ENCODE results near the gene GDNF.

- TF ChIP-seq CTCF (IDR thresholded peaks at IDR 0.05) (no peak), POLR2A (IDR thresholded peaks at IDR 0.05) (no peak), EP300 (IDR thresholded peaks at IDR 0.05) (no peak)
Observed at GRCh38 chr5:37769840-37770239, 70.0 kb downstream of the GDNF start.

Data from ovary (tissue), 3 donors.